ENCODE data around the gene COA1.

The COA1 gene

GRCh38 chr7:43621729-43622448 is 107.4 kb downstream of the COA1 start:
- Histone ChIP-seq H3K36me3 (no peaks in the 10 kb centered on the region; the same call in 1 of the 2 replicates), H3K27me3 (ENCODE audit: insufficient read depth, low read depth, severe bottlenecking) (no peaks in the 10 kb centered on the region)

GRCh38 chr7:43619213-43620012 is 109.9 kb downstream of the COA1 start:
- DNase-seq = no peak
- H3K9me3 ChIP-seq (ENCODE audit: severe bottlenecking) = no peaks in the 10 kb centered on the region
- no peak overlapping the region for H3K27ac ChIP-seq
- no peak for TF ChIP-seq CTCF (IDR thresholded peaks at IDR 0.05; ENCODE audit: low read depth, low read length)
- H3K27me3 ChIP-seq (ENCODE audit: insufficient read depth, low read depth, severe bottlenecking) = no peaks in the 10 kb centered on the region
- H3K36me3 ChIP-seq = no peaks in the 10 kb centered on the region
- H3K4me3 ChIP-seq (ENCODE audit: low read depth, low read length) = no peak overlapping the region

More at GRCh38 chr7:43621729-43622448, 107.4 kb downstream of the COA1 start:
- Histone ChIP-seq H3K27ac (no peak overlapping the region), H3K4me3 (ENCODE audit: low read depth, low read length) (no peak overlapping the region), H3K9me3 (ENCODE audit: severe bottlenecking) (no peaks in the 10 kb centered on the region)
- no peak for TF ChIP-seq CTCF (IDR thresholded peaks at IDR 0.05; ENCODE audit: low read depth, low read length)
- no peak for DNase-seq

- no peak for TF ChIP-seq CTCF (IDR thresholded peaks at IDR 0.05; ENCODE audit: low read depth, low read length)
- Histone ChIP-seq H3K27me3 (ENCODE audit: insufficient read depth, low read depth, severe bottlenecking) (no peaks in the 10 kb centered on the region), H3K27ac (no peak overlapping the region), H3K9me3 (ENCODE audit: severe bottlenecking) (no peaks in the 10 kb centered on the region), H3K36me3 (no peaks in the 10 kb centered on the region), H3K4me3 (ENCODE audit: low read depth, low read length) (no peak overlapping the region)
- DNase-seq = no peak
Observed at GRCh38 chr7:43618073-43618472, 111.2 kb downstream of the COA1 start.

- DNase-seq = no peak
- Histone ChIP-seq H3K9me3 (ENCODE audit: severe bottlenecking) (no peaks in the 10 kb centered on the region), H3K36me3 (no peaks in the 10 kb centered on the region), H3K27me3 (ENCODE audit: insufficient read depth, low read depth, severe bottlenecking) (no peaks in the 10 kb centered on the region), H3K4me3 (ENCODE audit: low read depth, low read length) (no peak overlapping the region), H3K27ac (no peak overlapping the region)
- TF ChIP-seq CTCF (IDR thresholded peaks at IDR 0.05; ENCODE audit: low read depth, low read length) = no peak
Observed at GRCh38 chr7:43616977-43617376, 112.3 kb downstream of the COA1 start.

GRCh38 chr7:43615558-43616145 is 113.7 kb downstream of the COA1 start:
- no peaks in the 10 kb centered on the region for H3K36me3 ChIP-seq

More at GRCh38 chr7:43615558-43616145, 113.7 kb downstream of the COA1 start:
- Histone ChIP-seq H3K27me3 (ENCODE audit: insufficient read depth, low read depth, severe bottlenecking) (no peaks in the 10 kb centered on the region), H3K9me3 (ENCODE audit: severe bottlenecking) (no peaks in the 10 kb centered on the region), H3K27ac (no peak overlapping the region), H3K4me3 (ENCODE audit: low read depth, low read length) (no peak overlapping the region)
- no peak for DNase-seq
- TF ChIP-seq CTCF (IDR thresholded peaks at IDR 0.05; ENCODE audit: low read depth, low read length) = no peak
